A172 (cell line): ENCODE data around the gene TBX20. TPM values are rescaled to one million over a fixed set of nuclear protein-coding genes. Genes with fewer than 3 reads are reported as not detected.
"Not testable (repeated sequence)": the region's sequence is repeated elsewhere in the genome, so short reads cannot be mapped to it uniquely, and the experiment has no call there.

Experiments used
- DNase-seq: peaks from one replicate; pipeline ENCODE4 v3.0.0-alpha.2; 2015; ENCODE audit warnings: low spot score
- total RNA-seq: library from RNA; depleted of rRNA; stranded (reverse); fragments of >200 nt; shearing (Covaris generic); gene quantifications from 2 replicates; pipeline ENCODE4 v1.2.3, GENCODE V29; 2014

TBX20 gene
- total RNA-seq, 1 experiment from 2014 or later: 0.96 TPM

GRCh38 chr7:35255443-35256255 is 1.7 kb upstream of the TBX20 start:
- no peak for DNase-seq

- no peak for DNase-seq
Observed at GRCh38 chr7:35254496-35255442, 869 bp upstream of the TBX20 start.

GRCh38 chr7:35253460-35253709 is 515 bp downstream of the TBX20 start:
- DNase-seq: no peak

GRCh38 chr7:35252612-35253459 is 1.1 kb downstream of the TBX20 start:
- no peak for DNase-seq

- DNase-seq: no peak
Observed at GRCh38 chr7:35251606-35252310, 2.1 kb downstream of the TBX20 start.

GRCh38 chr7:35250941-35251340 is 3.0 kb downstream of the TBX20 start:
- no peak for DNase-seq

- no peak for DNase-seq
Observed at GRCh38 chr7:35250452-35250851, 3.4 kb downstream of the TBX20 start.

- DNase-seq: peak; percentile 51
Observed at GRCh38 chr7:35249537-35249907, 4.4 kb downstream of the TBX20 start.

- peak; percentile 14 for DNase-seq
Observed at GRCh38 chr7:35248576-35249536, 5.0 kb downstream of the TBX20 start.

- DNase-seq: no peak
Observed at GRCh38 chr7:35246819-35247218, 7.1 kb downstream of the TBX20 start.

GRCh38 chr7:35241884-35242283 is 12.0 kb downstream of the TBX20 start:
- peak; percentile 37 for DNase-seq

GRCh38 chr7:35241436-35241835 is 12.5 kb downstream of the TBX20 start:
- no peak for DNase-seq

- DNase-seq: not testable (repeated sequence)
Observed at GRCh38 chr7:35241008-35241407, 12.9 kb downstream of the TBX20 start.

GRCh38 chr7:35238456-35238855 is 15.4 kb downstream of the TBX20 start:
- DNase-seq: not testable (repeated sequence)

- no peak for DNase-seq
Observed at GRCh38 chr7:35232994-35233393, 20.9 kb downstream of the TBX20 start.

- not testable (repeated sequence) for DNase-seq
Observed at GRCh38 chr7:35231221-35231620, 22.7 kb downstream of the TBX20 start.

GRCh38 chr7:35229116-35229780 is 24.7 kb downstream of the TBX20 start:
- DNase-seq: not testable (repeated sequence)

- not testable (repeated sequence) for DNase-seq
Observed at GRCh38 chr7:35228496-35229051, 25.3 kb downstream of the TBX20 start.

GRCh38 chr7:35227438-35227837 is 26.5 kb downstream of the TBX20 start:
- not testable (repeated sequence) for DNase-seq
